T1000 (cell line): ENCODE data around the gene CLEC6A.
"Not testable (repeated sequence)": the region's sequence is repeated elsewhere in the genome, so short reads cannot be mapped to it uniquely, and the experiment has no call there.

ENCODE experiments used
- DNase-seq: peaks from one replicate; lab custom pipeline; 2025; ENCODE audit warnings: mixed read lengths; lab: John Stamatoyannopoulos, UW

The CLEC6A gene

DNA sequence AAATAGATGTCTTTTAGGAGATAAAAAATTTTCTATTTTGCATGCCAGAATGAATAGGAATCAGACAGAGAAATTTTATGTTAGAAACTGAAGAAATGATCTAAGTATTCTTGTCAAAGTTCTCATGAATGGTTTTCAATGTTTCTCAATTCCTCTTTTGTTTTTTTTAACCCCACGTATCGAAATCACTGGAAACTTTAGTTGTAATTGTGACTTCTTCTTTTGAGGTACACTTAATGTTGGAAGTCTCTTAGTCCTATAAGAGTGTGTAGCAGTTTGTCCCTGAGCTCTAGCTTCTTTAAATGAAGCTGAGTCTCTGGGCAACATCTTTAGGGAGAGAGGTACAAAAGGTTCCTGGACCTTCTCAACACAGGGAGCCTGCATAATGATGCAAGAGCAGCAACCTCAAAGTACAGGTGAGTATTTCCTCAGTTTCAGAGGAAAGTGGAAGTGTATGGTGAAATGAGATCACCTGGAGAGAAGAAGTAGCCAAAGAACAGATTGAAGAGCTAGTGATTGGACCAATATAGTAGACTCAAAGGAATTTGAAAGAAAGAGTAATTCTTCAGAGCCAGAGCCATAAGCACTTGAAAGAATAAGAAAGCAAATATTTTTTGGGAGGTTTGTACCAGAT is at the start of gene CLEC6A:
CLEC6A (plus strand) TSS at position 236 of the 634 bp plus-strand sequence; CDS start at position 386, 150 bp downstream.
- DNase-seq, result no peak

DNA sequence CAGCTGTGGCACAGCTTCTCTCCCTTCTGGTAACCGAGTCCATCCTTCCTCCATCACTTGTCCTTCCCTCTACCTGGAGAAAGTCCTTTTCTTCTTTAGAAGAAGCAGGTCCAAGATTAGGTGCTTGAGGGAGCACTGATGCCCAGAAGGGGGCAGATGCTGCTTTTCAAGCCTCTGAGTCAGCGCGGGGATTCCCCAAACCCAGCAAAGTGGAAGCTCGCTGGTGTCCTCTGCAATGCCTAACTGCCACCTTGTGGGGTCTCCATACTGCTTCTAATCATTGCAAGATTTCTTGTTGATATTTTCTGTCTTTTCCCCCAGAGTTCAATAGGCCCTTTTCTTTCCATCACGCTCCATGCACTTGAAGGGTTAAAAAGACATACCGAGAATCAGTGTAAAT is 36.2 kb upstream of the CLEC6A start:
- not testable (repeated sequence) for DNase-seq

DNA sequence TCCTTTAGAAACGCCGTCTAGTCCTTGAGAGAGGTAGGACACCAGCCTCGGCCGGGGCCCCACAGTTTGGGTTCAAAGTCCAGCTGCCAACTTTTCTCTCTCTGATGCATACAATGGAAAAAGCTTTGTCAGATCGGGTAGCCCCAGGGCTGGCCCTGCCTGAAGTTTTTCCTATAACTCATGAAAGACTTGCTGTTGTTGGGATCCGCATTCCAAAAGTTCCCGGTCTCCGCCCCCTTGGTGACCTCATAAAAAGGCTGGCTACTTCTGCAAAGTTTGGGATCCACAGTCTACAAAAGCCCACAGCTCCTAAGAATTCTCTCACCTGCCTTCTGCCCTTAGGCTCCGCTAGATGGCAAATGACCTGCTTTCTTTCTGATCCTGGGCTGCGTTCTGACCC is 35.3 kb upstream of the CLEC6A start:
- DNase-seq, result no peak

DNA sequence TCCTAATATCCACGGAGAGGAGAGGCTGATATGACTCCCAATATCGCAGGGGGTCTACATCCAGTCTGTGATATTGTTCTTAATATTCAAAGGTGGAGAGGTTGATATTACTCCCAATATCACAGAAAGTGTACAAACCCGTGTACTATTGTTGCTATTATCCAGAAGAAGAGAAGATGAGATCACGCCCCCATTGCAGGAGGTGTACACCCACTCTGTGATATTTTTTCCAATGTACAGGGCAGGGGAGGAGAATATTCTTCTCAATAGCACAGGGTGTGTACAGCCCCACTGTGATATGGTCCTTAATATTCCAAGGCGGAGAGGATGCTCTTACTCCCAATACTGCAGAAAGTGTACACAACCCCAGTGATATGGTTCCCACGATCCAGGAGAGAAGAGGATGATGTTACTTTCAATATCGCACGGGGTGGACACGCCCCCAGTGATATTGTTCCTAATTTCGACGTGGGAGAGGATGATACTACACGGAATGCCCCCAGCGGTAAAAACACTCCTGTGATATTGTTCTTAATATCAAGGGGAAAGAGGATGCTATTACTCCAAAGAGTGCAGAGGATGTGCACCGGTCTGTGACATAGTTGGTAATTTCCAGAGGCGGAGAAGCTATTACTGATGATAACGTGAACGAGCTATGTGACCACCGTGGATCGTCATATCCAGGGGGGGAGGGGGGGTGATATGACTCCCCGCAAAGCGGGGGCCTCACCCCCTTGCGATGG is 11.1 kb upstream of the CLEC6A start:
- not testable (repeated sequence) for DNase-seq

DNA sequence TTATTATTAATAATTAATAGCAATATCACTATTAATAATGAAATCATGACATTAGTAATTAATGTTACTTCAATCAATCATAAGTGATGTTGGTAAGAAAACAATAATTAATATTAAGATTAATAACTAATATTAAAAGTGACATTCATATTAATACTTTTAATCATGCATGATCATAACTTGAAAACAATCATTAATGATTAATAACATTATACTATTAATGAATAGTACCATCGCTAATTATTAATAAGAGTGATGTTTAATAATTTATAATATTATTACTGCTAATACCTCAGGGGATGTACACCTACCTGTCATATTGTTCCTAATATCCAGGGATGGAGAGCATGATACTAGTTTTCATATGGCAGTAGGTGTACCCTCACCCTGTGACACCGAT is 10.0 kb upstream of the CLEC6A start:
- DNase-seq, result no peak

DNA sequence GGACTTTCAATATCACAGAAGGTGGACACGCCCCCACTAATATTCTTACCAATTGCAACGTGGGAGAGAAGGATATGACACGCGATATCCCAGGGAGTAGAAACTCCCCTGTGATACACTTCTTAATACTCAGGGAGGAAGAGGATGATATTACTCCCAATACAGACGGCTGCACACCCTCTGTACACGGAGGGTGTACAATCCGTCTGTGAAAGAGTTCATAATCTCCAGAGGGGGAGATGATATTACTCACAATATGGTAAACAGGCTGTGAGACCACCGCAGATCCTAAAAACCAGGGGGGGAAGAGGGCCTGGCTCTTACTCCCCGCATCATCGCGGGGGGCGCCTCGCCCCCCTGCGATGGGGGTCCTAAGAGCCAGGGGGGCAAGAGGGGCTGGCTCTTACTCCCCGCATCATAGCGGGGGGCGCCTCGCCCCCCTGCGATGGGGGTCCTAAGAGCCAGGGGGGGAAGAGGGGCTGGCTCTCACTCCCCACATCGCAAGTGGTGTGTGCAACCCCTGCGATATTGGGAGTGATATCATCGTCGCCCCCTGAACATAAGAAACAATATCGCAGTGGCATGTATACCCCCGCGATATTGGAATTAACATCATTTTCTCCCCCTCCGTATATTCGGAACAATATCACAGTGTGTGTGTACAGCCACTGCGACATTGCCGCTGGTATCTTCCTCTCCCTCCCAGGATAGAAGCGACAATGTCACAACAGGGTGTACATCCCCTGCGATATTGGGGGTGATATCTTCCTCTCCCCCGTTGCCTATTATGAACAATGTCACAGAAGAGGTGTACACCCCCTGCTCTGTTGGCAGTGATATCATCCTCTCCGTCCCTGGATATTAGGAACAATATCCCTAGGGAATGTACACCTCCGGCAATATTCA is 8.9 kb upstream of the CLEC6A start:
- no peak for DNase-seq

DNA sequence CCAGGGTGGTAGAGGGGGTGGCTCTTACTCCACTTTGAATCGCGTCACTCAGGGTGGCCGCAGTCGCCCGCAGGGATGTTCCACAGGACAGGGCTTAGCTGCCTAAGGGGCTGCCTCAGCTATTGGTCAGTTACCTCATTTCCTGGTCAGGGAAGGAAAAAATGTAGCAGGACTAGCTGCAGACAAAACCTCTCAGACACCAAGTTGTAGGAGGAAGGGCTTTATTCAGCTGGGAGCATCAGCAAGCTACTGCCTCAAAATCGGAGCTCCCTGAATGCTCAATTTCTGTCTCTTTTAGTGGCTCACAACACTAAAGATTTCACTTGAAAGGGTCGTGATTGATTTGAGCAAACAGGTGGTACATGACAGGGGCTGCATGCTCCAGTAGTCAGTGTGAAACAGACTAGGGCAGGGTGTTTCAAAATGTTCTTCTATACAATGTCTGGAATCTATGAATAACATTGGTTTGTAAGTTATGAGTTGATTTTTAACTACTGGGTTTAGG is 6.4 kb upstream of the CLEC6A start:
- DNase-seq, result no peak

DNA sequence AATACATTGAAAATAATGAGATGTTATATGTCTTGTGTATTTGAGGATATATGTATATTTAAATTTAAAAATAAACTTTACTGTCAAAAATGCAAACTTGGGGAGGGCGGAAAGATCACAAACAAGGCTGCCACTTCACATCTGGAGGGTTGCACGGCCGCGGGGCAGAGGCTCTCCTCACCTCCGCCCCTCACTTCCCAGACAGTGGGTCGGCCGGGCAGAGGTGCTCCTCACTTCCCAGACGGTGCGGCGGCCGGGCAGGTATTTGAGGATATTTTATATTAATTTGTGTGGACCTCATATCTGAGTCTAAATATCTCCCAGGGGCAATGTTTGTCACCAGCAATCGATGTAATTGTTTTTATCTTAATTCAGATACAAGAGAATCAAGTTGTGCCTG is 3.7 kb upstream of the CLEC6A start:
- no peak for DNase-seq

DNA sequence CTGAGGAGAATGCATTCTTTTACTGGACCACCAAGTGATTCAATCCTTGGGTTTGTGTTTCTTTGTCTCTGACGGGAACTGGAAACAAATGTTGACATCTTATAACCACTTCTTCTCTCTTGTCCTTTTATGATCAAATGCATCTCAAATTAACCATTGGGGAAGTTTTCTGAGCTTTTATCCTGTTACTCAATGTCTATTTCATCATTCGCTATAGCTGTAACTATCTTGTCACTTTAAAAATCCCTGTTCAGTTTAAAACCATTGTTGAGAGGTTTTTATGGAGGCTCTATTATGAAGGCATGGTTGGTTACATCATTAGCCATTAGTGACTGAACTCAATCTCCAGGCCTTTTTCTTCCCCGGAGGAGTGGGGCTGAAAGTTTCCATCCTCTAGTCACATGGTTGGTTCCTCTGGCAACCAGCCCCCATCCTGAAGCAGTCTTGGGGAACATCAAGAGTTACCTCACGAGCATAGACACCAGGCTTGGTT is 2.7 kb upstream of the CLEC6A start:
- no peak for DNase-seq

DNA sequence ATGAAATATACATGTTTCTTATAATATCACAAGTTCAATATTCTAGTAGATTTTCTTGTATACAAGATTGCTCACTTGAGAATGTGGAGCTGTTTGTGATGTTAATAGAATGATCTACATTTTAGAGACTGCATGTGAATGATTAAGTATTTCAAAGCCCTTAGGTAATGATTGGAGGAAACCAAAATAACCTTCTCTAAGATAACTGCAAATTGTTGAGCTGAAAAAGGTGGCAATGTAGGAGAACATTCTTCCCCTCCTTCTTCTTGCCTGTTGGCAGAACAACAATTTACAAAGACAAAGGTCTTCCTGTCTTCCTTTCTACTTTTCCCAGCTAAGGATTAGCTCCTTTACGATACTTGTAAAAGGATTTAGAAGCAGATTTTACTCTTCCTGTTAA is 2.0 kb upstream of the CLEC6A start:
- no peak for DNase-seq

DNA sequence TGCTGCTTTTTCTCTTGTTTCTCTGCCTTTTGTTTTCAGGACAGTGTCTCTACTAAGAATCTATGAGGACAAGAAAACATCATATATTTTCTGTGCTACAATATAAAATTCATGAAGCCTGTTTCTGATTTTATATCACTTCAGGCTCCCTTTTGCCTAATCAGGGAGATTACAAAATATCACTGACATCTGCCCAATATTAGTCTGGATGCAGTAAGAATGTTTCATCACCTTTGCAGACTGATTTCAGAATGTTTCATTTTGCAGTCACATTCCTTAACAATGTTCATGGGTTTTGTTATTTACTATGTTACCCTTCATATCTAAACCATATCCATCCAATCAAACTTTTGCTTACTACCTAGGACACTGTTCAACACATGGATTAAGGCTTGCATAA is 491 bp upstream of the CLEC6A start:
- DNase-seq, result no peak

DNA sequence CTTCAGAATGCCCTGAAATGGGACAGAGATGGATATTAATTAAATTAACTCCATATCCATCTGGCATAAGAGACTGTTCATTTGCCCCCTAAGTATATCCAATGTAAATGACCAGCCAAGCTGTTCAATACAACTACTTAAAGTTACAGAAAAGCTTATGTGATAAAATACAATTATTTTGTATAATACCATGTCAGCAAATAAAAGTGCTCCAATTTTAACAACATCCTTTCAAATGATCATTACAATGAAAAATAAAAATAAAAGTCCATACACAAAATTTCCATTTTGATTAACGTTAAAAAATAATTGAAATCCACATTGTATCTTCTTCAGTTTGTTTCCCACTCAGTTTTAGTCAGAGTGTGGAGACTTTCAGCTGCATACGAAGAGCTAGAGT is 5.7 kb downstream of the CLEC6A start:
- DNase-seq, result no peak

DNA sequence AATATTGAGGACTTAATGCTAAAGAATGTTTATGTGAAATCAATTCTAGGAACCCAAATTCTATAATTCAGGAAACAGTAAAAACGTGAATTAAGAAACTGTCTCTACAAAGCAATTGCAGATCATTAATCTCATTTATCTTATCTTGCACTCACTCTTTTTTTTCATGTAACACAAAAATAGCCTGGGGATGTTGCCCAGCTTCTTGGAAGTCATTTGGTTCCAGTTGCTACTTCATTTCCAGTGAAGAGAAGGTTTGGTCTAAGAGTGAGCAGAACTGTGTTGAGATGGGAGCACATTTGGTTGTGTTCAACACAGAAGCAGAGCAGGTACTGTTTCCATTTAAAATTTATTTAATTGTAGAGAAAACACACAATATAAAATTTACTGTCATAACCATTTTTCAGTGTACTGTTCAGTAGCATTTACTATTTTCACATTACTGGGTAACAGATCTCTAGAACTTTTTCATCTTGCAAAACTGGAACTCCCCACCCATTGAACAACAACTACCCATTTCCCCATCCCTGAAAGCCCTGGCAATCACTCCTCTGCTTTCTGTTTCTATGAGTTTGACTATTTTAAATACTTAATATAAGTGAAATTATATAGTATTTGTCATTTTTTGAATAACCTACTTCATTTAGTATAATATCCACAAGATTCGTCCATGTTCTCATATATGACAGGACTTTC is 9.7 kb downstream of the CLEC6A start:
- no peak for DNase-seq

DNA sequence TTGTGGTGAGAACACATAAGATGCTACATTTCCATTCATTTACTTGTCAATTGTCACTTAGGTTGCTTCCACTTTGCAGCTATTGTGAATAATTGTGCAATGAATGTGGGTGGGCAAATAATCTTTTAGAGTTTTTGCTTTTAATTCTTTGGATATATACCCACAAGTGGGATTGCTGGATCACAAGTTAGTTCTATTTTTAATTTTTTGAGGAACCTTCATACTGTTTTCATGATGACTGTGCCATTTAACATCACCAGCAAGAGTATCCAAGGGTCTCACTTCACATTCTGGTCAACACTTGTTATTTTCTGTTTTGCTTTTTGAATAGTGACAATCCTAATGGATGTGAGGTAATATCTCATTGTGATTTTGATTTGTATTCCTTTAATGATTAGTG is 10.5 kb downstream of the CLEC6A start:
- DNase-seq, result no peak

DNA sequence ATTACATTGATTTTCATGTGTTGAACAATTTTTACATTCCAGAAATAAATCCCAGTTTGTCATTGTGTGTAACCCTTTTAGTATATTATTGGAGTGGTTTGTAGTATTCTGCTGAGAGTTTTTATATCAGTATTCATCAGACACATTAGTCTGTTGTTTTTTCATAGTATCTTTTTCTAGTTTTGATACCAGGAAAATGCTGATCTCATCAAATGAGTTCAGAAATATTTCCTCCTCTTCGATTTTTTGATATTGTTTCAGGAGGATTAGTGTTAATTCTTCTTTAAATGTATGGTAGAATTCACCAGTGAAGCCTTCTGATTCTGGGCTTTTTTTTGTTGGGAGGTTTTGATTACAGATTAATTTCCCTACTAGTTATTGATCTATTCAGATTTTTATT is 15.3 kb downstream of the CLEC6A start:
- no peak for DNase-seq

DNA sequence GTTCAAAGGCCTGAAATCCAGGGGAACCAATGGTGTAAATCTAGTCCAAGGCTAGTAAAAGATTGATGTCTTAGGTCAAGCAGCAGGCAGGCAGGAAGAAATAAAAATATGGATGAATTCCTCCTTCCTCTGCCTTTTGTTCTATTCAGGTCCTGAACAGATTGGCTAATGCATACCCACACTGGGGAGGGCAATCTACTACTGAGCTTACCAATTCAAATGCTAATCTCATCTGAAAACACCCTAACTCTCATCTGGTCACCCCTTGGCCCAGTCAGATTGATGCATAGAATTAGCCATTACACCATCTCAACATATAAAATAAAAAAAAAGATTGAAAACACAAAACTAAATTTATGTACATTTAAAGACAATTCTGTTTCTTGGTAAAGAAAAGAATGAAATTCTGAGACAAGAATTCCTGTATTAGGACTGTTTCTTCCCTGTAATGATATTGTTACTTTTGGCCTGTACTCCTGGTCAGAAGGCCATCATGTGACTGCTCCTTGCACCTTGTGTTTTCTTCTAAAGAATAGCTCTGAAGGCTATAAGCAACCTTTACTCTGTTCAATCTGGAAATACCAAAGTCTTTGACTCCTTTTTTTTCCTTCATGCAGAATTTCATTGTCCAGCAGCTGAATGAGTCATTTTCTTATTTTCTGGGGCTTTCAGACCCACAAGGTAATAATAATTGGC is 19.9 kb downstream of the CLEC6A start:
- DNase-seq, result no peak

DNA sequence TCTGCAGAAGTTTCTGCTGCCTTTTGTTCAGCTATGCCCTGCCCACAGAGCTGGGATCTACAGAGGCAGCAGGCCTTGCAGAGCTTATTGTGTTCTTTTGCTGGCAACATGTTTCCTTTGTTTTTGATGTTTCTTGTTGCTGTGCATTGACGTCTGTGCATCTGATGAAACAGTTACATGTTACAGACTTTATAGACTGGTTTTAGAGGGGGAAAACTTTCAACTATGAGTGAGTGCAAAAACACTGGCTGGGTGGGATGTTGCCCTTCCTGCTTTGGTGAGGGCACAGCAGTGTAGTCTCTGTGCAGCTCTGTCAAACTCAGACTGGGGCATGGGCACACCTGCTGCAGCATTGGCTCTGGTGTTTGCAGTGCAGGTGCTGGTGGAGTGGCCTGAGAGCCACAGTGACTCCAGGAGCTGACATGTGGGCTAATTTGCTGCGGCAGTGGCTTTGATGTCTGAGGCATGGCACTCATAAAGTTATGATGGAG is 26.9 kb downstream of the CLEC6A start:
- DNase-seq, result no peak

DNA sequence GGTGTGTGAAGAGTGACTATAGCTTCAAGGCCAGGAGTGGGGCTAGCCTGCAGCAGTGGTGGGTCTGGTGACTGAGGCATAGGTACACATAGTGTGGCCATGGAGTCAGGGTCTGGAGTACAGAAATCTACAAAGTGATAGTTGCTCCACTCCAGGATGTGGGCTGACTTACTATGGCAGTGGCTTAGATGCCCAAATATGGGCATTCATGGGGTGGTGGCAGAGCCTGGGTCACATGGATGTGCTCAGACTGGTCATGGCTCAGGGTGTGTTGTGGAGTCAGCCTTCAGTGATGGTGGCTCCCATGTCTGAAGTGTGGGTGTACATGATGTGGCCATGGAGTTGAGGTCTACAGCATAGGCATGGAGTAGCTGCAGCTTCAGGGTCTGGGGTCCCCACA is 27.3 kb downstream of the CLEC6A start:
- DNase-seq, result no peak

DNA sequence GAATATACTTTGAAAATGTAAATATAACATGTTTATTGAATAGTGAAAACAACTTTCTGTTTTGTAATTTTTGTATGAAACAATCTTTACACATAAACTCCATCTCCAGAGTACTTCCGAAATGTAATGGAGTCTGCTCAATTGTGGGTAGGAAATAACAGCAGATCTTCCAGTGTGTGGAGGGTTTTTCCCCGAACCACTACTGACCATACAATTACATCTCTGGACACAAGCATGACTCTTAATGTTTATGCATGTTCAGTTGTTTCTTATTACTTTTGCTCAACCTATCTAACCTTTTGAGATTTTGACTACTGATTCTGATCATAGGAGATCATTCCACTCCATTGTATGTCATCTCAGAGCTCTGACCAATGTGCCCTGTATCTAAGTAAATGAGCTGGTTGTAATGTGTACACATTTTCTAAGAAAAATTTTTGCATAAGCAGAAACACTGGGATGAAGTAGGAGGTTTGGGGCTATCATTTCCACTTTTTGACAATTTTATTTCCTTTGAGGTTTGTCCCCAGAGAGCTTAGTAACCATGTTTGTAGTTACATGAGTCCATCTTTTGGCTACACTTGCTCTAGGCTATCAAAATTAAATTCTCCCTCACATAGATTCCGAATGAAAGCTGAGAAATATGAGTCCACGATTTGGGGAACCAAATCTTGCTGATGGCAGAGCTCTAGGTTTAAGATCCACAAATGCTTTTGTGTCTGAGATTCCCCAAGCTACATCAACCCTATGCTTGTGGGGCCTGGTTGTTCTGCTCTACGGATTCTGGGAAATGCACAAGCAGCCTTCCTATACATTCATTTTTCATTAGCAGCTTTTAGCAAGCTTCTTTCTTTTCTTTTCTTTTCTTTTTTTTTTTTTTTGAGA is 36.1 kb downstream of the CLEC6A start:
- no peak for DNase-seq

DNA sequence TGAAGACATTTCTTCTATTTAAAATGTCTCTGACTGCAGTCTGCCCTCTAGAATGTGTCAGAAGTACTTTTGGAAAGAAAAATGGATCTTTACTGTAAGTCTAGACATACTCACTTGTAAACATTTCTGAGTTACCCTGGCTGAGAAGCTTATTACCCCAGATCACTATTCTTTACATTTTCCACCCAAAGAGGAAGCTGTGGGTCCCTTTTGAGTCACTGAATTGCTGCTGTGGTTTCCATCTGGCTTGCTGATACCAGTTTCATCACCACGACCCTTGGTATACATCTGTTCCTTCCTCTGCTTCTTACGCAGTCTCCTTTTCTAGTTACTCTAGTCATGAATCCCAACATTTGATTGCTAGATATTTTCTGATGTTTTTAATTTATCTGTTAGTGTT is 37.3 kb downstream of the CLEC6A start:
- DNase-seq, result no peak
